ENCODE data around the gene HOXA5. TPM values are rescaled to one million over a fixed set of nuclear protein-coding genes. Genes with fewer than 3 reads are reported as not detected.

HOXA5 gene
- total RNA-seq, 2 experiments from 2014 or later: not detected

DNA sequence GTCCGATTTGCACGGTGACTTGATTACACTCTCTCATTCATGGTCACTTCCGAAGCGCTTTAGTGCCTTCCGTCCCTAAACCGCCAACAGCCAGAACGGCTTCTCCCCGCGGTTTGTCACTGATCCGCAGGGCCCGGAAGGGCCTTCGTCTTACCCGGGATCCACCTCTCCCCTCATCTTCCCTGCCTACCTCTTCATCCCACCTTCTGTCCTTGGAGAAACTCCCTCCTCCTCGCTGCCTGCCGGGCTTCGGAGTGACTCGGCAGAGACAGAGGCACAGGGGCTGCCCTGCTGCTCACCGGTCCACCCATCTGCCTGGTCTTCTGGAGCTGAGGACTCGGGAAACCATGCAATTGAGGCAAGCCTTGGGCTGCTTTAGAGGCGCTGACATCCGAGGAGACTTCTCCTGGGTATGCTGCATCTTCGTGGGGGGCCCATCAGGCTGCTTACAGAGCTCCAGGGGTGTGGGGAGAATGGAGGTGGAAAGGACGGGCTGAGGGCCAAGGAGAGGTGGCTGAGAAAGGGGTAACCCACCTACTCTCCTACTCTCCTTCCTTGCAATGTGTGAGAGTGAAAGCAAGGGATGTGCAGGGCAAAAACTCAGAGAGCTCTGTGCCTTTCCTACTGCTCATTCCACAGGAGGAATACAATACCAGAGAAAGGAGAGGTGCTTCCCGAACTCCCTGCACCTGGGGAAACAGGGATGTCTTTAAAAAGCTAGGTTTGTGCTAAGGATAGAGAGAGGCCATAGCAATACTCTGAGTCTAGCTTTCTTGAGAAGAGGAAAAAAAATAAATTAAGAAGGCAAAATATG, 42.6 kb upstream of the HOXA5 start:
- Mint-ChIP-seq H3K4me3 (peak overlapping the region; percentile 50), H3K4me1 (peaks cover 40% of the 10 kb centered on the region), H3K27me3 (peaks cover 81% of the 10 kb centered on the region), H3K27ac (peak overlapping the region; percentile 63), H3K9me3 (no peaks in the 10 kb centered on the region), H3K36me3 (ENCODE audit: low read depth) (peaks cover 11% of the 10 kb centered on the region)
- ChIA-PET POLR2A (interaction anchor here (0.6 kb wide), 1 partner anchor 10 kb away, joined by 3 read pairs; no protein-coding TSS in a partner anchor), CTCF (interaction anchor here (0.5 to 4.0 kb wide), 9 partner anchors 9 to 777 kb away, joined by 3 to 18 read pairs (median 3); no protein-coding TSS in a partner anchor)
- no peak for DNase-seq

DNA sequence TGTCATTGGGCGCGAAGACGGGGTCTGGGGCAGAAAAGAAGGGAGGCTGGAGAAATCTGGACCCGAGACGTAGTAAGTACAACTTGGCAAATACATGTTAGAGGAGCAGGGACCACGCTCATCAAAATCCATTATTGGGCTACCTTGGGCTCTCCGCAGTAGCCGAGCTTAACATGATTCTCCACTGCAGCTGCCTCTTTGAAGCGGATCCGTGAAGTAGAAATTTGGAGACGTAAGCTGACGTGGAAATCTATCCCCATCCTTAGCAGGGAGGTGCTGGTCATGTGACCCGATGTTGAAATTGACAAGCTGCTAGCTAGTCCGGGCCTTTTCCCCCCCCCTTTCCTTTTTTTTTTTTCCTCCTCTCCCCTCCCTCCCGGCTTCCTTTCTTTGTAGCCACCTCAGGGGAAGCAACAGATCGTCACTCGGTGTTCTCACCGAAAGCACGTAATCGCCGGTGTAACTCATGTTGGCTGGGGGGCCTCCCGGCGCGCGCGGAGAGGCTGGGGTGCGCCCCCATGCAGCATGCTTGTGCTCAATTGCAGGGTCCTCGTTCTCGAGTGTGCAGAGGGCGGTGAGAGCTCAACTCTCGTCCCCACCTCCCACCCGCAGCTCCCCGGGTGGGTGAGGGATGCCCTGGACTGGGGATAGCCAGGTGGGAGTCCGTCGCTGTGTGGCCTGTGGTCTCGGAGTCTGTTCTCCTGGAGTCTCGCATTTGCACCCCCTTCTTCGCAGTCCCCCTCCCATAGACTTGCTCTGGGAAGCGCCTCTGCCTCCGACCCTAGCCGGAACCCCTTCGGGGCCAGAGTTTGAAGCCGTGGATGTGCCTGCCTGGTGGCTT, 41.8 kb upstream of the HOXA5 start, which contains the start of gene HOXA11:
HOXA11 (minus strand) TSS at position 220 of the 841 bp plus-strand sequence; CDS start at position 132, 88 bp downstream.
- H3K27ac Mint-ChIP-seq: peak within 1 kb of the TSS; percentile 69
- ChIA-PET CTCF (interaction anchor here (0.6 to 4.0 kb wide), 8 partner anchors 10 to 307 kb away, joined by 3 to 18 read pairs (median 4); no protein-coding TSS in a partner anchor), POLR2A (no interaction called here)
- peak within 1 kb of the TSS; percentile 50 for H3K4me3 Mint-ChIP-seq
- H3K4me1 Mint-ChIP-seq: peaks cover 42% of the 10 kb centered on the region
- H3K36me3 Mint-ChIP-seq (ENCODE audit: low read depth): peaks cover 11% of the 10 kb centered on the region
- no peaks in the 10 kb centered on the region for H3K9me3 Mint-ChIP-seq
- no peak for DNase-seq
- H3K27me3 Mint-ChIP-seq: peaks cover 79% of the 10 kb centered on the region

DNA sequence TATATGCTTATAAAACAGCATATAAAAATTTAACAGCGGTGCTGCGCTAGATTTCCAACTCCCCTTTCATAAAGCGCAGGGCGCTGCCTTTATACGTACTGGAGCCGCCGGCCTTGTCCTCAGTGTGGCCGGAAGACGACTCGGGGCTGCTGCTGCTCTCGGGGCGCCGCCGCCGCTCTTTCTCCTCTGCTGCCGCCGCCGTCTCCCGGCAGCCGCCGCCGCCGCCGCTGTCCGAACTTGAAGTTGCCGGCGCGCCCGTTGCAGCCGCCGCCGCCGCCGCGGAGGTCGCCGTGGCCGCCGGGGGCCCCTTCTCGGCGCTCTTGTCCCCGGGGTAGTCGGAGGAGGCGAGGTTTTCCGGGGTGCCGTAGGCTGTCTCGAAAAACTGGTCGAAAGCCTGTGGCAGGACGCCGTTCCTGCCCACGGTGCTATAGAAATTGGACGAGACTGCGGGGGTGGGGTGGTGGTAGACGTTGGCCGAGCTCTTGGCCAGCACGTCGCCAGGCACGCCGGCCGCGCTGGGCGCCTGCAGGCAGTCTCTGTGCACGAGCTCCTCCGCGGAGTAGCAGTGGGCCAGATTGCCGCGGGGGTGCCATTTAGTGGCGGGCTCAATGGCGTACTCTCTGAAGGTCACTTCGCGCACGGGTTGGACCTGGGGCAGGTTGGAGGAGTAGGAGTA, 41.0 kb upstream of the HOXA5 start:
- Mint-ChIP-seq H3K9me3 (no peaks in the 10 kb centered on the region), H3K27me3 (peaks cover 77% of the 10 kb centered on the region), H3K27ac (peak overlapping the region; percentile 69), H3K4me1 (peaks cover 41% of the 10 kb centered on the region), H3K36me3 (ENCODE audit: low read depth) (peaks cover 9% of the 10 kb centered on the region), H3K4me3 (peak overlapping the region; percentile 47)
- no peak for DNase-seq
- ChIA-PET CTCF (interaction anchor here (0.6 to 4.0 kb wide), 7 partner anchors 10 to 307 kb away, joined by 3 to 18 read pairs (median 3); partner anchors contain the start of gene HOXA10), POLR2A (no interaction called here)

DNA sequence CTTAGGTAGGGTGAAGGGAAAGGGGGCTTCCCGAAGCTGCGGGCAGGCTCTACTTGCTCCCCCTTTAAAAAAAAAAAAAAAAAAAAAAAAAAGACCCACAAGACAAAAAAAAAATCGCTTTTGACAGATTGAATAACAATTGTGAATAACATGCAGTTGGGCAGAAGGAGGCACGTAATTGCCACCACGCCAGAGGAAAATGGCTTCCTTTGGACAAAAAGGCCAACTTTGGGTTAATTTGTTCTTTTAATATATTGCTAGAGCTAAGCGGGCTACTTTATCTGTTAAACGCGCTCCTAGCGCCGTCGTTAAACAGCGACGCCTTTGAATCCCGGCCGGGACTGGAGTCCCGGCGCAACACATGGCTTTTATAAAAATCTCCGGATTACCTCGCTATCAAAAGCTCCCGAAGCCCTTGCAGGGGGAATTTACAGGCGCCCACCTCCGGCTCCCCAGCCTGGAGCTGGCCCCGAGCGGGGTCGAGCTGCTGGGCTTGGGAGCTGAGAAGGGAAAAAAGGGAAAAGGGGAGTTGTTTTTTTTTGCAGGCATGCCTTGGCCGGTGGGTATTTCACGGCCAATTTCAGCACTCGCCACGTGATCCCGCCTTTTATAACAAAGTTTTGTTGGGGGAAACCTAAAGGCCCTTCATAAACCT, 40.3 kb upstream of the HOXA5 start:
- Mint-ChIP-seq H3K4me3 (peak overlapping the region; percentile 38), H3K4me1 (peaks cover 39% of the 10 kb centered on the region), H3K27me3 (peaks cover 81% of the 10 kb centered on the region), H3K36me3 (ENCODE audit: low read depth) (peaks cover 9% of the 10 kb centered on the region), H3K27ac (no peak overlapping the region), H3K9me3 (no peaks in the 10 kb centered on the region)
- DNase-seq: no peak
- CTCF ChIA-PET: interaction anchor here (0.7 to 1.3 kb wide), 4 partner anchors 9 to 33 kb away, joined by 3 to 5 read pairs (median 3); partner anchors contain the start of gene HOXA10
- POLR2A ChIA-PET: no interaction called here

DNA sequence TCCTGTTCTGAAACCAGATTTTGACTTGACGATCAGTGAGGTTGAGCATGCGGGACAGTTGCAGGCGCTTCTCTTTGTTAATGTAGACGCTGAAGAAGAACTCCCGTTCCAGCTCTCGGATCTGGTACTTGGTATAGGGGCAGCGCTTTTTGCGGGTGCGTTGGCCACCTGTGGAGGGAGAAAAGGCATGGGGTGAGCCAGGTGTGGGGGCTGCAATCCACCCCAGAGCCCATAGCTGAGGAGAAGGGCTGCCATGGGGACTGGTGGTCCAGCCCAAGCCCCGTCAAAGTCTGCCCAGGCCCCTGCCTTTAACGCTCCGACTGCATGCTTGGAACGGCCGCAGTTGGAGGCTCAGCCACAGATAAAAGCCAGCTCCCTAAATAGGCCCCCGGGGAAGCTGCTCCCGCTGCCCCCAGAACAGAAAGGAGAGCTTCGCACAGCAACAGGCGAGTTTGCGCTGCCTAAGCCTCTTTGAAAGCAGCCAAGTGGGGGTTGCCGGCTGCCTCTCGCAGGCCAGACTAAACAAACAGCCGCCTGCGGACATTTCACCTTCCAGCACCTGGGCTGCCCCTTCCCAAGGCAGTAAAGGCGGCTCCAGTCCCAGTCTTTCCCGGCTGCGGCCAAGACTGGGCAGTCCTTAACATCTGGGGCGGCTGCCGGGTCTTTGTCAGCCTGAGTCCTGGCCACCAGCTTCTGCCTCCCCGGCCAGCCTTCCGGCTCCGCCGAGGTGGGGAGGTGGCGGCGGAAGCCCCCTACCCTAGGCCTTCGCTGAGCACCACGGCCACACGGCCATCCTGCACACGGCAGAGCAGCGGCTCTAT, 39.6 kb upstream of the HOXA5 start:
- Mint-ChIP-seq H3K4me3 (no peak overlapping the region), H3K9me3 (no peaks in the 10 kb centered on the region), H3K36me3 (ENCODE audit: low read depth) (peaks cover 4% of the 10 kb centered on the region), H3K4me1 (peaks cover 32% of the 10 kb centered on the region), H3K27me3 (peaks cover 77% of the 10 kb centered on the region), H3K27ac (peak overlapping the region; percentile 13)
- no peak for DNase-seq
- POLR2A ChIA-PET: no interaction called here
- CTCF ChIA-PET: interaction anchor here (0.6 to 1.3 kb wide), 5 partner anchors 12 to 42 kb away, joined by 3 to 5 read pairs (median 3); no protein-coding TSS in a partner anchor

DNA sequence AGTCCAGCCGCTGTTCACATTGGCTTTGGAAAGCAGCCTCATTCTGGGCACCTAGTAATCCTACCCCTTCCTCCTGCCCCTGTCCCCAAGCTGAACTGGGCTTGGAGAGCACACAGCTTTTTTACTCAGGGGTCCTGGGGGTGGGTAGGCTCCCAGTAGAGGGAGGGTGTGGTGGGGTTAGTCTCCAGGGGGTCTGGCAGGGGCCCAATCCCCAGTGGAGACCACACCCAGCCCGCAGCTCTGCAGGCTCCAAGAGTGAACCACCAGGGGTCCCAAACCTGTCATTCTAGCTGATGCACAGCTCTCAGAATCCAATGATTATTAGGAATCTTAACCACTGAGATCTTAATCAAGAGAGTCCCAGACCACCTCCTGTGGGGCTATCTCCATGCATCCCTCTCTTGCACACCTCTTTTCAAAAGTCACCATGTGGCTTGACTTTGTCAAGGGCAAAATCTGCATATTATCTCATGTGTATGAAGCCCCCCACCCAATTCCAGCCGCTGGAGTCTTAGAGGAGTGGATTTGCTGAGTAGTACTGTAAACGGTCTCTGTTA, 38.9 kb upstream of the HOXA5 start:
- H3K27ac Mint-ChIP-seq: no peak overlapping the region
- CTCF ChIA-PET: interaction anchor here (0.6 to 1.3 kb wide), 4 partner anchors 12 to 41 kb away, joined by 3 to 4 read pairs (median 3); no protein-coding TSS in a partner anchor
- H3K9me3 Mint-ChIP-seq: no peaks in the 10 kb centered on the region
- DNase-seq: no peak
- peaks cover 77% of the 10 kb centered on the region for H3K27me3 Mint-ChIP-seq
- peaks cover 4% of the 10 kb centered on the region for H3K36me3 Mint-ChIP-seq (ENCODE audit: low read depth)
- peaks cover 27% of the 10 kb centered on the region for H3K4me1 Mint-ChIP-seq
- POLR2A ChIA-PET: no interaction called here
- no peak overlapping the region for H3K4me3 Mint-ChIP-seq

DNA sequence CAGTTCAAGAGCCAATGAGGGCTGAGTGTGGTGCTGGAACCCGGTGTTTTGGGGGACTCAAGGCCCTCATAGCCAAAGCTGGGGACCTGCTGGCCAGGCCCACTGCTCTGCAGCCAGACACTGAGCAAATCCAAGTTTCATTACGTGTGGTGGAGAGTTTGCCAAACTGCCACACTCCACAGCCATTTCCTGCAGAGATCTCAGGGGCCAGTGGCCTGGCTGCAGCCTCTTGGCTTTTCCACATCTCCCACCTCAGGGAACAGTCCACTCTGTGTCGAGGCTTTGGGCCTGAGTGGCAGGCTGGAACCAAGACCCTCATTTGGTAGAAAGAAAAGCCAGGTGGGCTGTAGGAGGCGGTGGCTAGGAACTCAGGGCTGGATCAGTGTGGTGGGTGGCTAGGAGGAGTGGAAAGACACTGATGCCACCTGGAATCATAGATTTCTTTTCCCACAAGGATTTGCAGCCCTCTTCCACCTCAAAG, 38.4 kb upstream of the HOXA5 start:
- DNase-seq: no peak
- H3K9me3 Mint-ChIP-seq: no peaks in the 10 kb centered on the region
- no peak overlapping the region for H3K4me3 Mint-ChIP-seq
- H3K27me3 Mint-ChIP-seq: peaks cover 77% of the 10 kb centered on the region
- peaks cover 24% of the 10 kb centered on the region for H3K4me1 Mint-ChIP-seq
- H3K36me3 Mint-ChIP-seq (ENCODE audit: low read depth): peaks cover 4% of the 10 kb centered on the region
- ChIA-PET CTCF (interaction anchor here (1.1 kb wide), 1 partner anchor 21 kb away, joined by 3 read pairs; no protein-coding TSS in a partner anchor), POLR2A (no interaction called here)
- no peak overlapping the region for H3K27ac Mint-ChIP-seq

DNA sequence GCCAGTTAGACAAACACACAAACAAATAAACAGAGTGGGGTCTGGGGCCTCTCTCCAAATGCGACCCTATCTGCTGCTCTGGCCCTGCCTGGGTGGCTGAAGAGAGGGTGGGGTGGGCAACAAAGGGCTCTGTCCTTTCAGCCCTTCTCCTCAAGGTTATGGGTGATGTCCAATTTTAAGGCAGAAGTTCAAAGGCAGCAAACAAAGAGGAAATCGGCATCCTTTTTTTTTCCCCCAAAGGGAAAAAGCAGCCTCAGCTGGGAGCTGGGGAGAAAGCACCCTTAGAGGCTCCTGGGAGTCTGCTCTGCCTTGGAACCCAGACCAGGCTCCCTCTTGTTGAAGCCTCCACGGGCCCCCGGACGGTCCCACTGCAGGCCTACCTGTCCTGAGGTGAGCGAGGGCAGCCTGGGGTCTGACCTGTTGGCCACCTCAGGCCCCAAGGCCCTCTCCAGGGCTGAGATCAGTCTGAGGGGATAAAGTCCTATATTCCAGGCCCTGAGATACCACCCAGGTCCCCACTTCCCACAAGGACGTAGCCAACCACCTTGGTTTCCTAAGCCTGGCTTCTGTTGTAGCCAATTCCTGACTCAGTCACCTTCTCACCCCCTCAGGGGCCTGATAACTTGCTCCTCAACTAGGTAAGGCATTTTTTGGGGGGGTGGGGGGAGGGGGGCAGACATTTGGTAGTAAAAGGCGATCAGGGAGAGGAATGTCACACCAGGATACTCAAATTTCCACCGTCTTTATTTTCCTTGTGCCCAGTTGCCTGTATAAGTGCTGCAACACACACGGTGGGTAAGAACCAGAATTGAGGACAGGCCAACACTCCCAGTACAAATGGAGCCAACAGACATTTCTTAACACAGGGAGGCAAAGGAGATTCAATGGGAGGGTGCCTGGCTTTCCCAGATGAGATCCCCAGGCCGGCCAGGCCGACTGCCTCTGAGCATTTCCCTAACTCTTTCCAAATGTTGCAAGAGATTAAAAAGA, 37.2 kb upstream of the HOXA5 start:
- Mint-ChIP-seq H3K4me1 (peaks cover 21% of the 10 kb centered on the region), H3K27me3 (peaks cover 73% of the 10 kb centered on the region), H3K27ac (no peak overlapping the region), H3K9me3 (no peaks in the 10 kb centered on the region), H3K4me3 (no peak overlapping the region), H3K36me3 (ENCODE audit: low read depth) (peaks cover 2% of the 10 kb centered on the region)
- CTCF ChIA-PET: interaction anchor here (1.1 to 2.0 kb wide), 7 partner anchors 9 to 30 kb away, joined by 3 to 7 read pairs (median 6); partner anchors contain the start of gene HOXA3
- no peak for DNase-seq
- POLR2A ChIA-PET: no interaction called here

DNA sequence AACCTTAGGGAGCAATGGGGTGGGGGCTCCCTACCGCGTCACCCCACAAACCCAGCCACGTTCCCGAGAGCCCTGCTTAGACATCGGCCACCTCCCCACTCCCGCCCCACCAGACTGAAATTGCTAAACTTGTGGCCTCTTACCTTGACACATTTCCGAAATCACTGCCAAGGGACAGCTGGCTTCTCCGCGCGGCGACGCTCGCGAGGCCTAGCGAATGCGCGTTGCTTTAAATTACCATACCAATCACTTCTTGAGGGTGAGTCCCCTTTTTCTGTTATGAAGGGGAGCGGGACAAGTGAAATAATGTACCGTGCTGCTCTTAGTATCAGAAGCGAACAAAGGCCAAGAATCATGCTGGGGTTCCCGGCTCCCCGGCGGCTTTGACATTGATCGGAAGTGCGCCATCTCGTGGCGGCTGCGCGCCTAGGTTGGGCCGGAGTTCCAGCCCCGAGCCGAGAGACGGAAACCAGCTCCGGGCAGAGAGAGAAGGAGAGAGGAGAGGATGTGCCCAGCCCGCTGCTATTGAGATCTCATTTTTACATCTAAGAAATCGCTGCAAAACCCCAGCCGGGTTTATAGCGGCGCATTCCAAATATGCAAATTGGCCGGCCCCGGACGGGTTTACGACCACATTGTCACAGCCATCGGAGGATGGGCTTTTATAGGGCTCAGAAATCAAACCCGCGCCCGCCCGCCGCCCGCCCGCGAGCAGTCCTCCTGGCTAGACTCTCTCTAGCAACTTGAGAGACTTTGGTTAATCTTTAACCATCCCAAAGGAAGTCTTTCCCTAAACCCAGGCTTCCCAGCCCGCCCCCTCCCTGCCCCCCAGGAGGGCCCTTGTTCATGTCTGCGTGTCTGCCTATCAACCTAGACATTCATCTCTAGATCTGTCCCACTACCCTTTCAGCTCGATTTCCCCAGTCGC, 36.3 kb upstream of the HOXA5 start:
- no peak overlapping the region for H3K4me3 Mint-ChIP-seq
- CTCF ChIA-PET: interaction anchor here (0.9 to 2.0 kb wide), 9 partner anchors 10 to 29 kb away, joined by 3 to 7 read pairs (median 4); partner anchors contain the start of gene HOXA3
- H3K36me3 Mint-ChIP-seq (ENCODE audit: low read depth): no peaks in the 10 kb centered on the region
- H3K27ac Mint-ChIP-seq: no peak overlapping the region
- POLR2A ChIA-PET: no interaction called here
- H3K9me3 Mint-ChIP-seq: no peaks in the 10 kb centered on the region
- peak; percentile 49 for DNase-seq
- H3K4me1 Mint-ChIP-seq: peaks cover 11% of the 10 kb centered on the region
- H3K27me3 Mint-ChIP-seq: peaks cover 71% of the 10 kb centered on the region

All from activated CD4-positive, alpha-beta T cell treated with anti-CD3 and anti-CD28 coated beads, Interleukin-2, amount 10 ng/mL, durations not matched to agents 7 days and 5 days (primary cell).